ENCODE results near the gene AREL1.

AREL1 gene

GRCh38 chr14:74612350-74613021 is 100.4 kb downstream of the AREL1 start:
- no peak for DNase-seq (ENCODE audit: low read depth, low spot score)

- DNase-seq (ENCODE audit: low read depth, low spot score), result no peak
These were observed 101.1 kb downstream of the AREL1 start, which contains the start of gene LTBP2 for GRCh38 chr14:74611650-74612349. Gene LTBP2 (minus strand): TSS chr14:74612237. CDS start chr14:74611944, 293 bp downstream.
